Spleen (tissue), 11 donors: ENCODE results near the gene MRAS. TPM values are rescaled to one million over a fixed set of nuclear protein-coding genes. Genes with fewer than 3 reads are reported as not detected.

ENCODE experiments used
- DNase-seq: peaks from one replicate; pipeline ENCODE4 v3.0.0-alpha.2; 2020
- H3K27ac ChIP-seq, 8 donors: fragments of 200-600 bp; sonication (generic) in 7 of 8; 1 replicate in 4 of 8; 2 replicates in 4 of 8; pipeline versions ENCODE4 v1.5.0 to v1.8.0; 2016 to 2021; ENCODE audit warnings: inconsistent platforms in 4 of 8, mild to moderate bottlenecking in 4 of 8, moderate library complexity in 1 of 8
- H3K27me3 ChIP-seq, 7 donors: fragments of 200-600 bp; sonication (generic) in 6 of 7; replicated peaks in 1 of 7; 1 replicate in 4 of 7; 2 replicates in 3 of 7; pipeline versions ENCODE4 v1.5.0 to v1.8.0; 2016 to 2021; ENCODE audit warnings: inconsistent platforms in 3 of 7, mild to moderate bottlenecking in 1 of 7
- H3K36me3 ChIP-seq, 6 donors: fragments of 200-600 bp; sonication (generic) in 5 of 6; 1 replicate in 4 of 6; 2 replicates in 2 of 6; pipeline versions ENCODE4 v1.5.0 to v1.8.0; 2016 to 2021; ENCODE audit warnings: inconsistent platforms in 2 of 6
- H3K4me1 ChIP-seq, 6 donors: fragments of 200-600 bp; sonication (generic) in 5 of 6; 1 replicate in 3 of 6; 2 replicates in 3 of 6; pipeline versions ENCODE4 v1.5.0 to v1.8.0; 2016 to 2021; ENCODE audit warnings: inconsistent platforms in 3 of 6
- H3K4me3 ChIP-seq, 8 donors: fragments of 200-600 bp; sonication (generic) in 7 of 8; 1 replicate in 4 of 8; 2 replicates in 4 of 8; pipeline versions ENCODE4 v1.5.0 to v1.8.0; 2016 to 2021; ENCODE audit warnings: inconsistent platforms in 4 of 8, mild to moderate bottlenecking in 4 of 8, moderate library complexity in 2 of 8
- H3K9me3 ChIP-seq, 8 donors: fragments of 200-600 bp; sonication (generic) in 7 of 8; 1 replicate in 4 of 8; 2 replicates in 4 of 8; pipeline versions ENCODE4 v1.5.0 to v1.8.0; 2016 to 2021; ENCODE audit warnings: inconsistent platforms in 4 of 8
- CTCF ChIP-seq, 11 experiments: fragments of 200-600 bp in 7 of 11; fragments of 450-650 bp in 4 of 11; sonication (generic) in 4 of 11; IDR thresholded peaks in 8 of 11; conservative IDR thresholded peaks in 3 of 11; 1 replicate in 7 of 11; 2 replicates in 4 of 11; pipeline versions ENCODE4 v1.4.0 to v1.8.0; 2016 to 2021; ENCODE audit warnings: antibody characterized with exemption in 11 of 11, inconsistent platforms in 4 of 11, mild to moderate bottlenecking in 1 of 11
- POLR2A ChIP-seq, 3 donors: fragments of 450-650 bp; IDR thresholded peaks; one replicate each; pipeline ENCODE4 v1.5.1; 2017; ENCODE audit warnings: antibody characterized with exemption in 3 of 3, mild to moderate bottlenecking in 1 of 3
- POLR2AphosphoS5 ChIP-seq, 3 donors: sonication (generic); formaldehyde crosslinking; IDR thresholded peaks; one replicate each; pipeline ENCODE4 v1.5.1; 2017; ENCODE audit warnings: antibody characterized with exemption in 3 of 3
- WGBS, 5 donors: extraction: QIAGEN DNeasy Blood & Tissue Kit in 3 of 5; methylation state at CpG; one replicate each; pipeline versions ENCODE4 v1.1.5 to v1.1.7; 2013 to 2018; 5-methylcytosine and 5-hydroxymethylcytosine counted together
- intact Hi-C: fragments of 100-400 bp; cut with DNase I; formaldehyde crosslinking; loops from one replicate; pipeline ENCODE4 v1.15.0; 2023; ENCODE audit warnings: low total_unique reads
- polyA plus RNA-seq, 3 donors: library from polyadenylated mRNA; stranded (reverse); fragments of 200-250 nt; gene quantifications; one replicate each; pipeline ENCODE4 v1.2.1, GENCODE V29; 2013
- total RNA-seq, 7 donors: library from RNA; depleted of rRNA in 3 of 7; stranded (reverse); fragments of >200 nt in 3 of 7; fragmentation: NEBNext Ultra II Directional in 4 of 7; extraction: Animal tissue kit (Norgen Biotek cat#: 25700) in 4 of 7; gene quantifications; one replicate each; pipeline versions ENCODE4 v1.1.0 to v1.2.1, GENCODE V29; 2016 to 2021
- donor health status: healthy with polysubstance abuse.
- donor health status: DM: no; HTN: no; CAD: no; lungs with moderate emphysema.
- donor health status: DM: no; HTN: no; CAD: no.
- donor health status: Bipolar disorder and iron deficiency.
- donor health status: healthy.
- donor health status: DM: no; HTN: no; CAD: no.
- donor health status: DM: yes; HTN: yes; CAD: no.

MRAS gene
- total and polyA plus RNA-seq, 10 donors = 4.1 to 36.7 (median 21.4) TPM

- Histone ChIP-seq H3K36me3 (no peaks in the 10 kb centered on the region), H3K27ac (no peak overlapping the region), H3K4me3 (no peak overlapping the region), H3K9me3 (no peaks in the 10 kb centered on the region), H3K4me1 (peaks cover 0 to 24% (median 4%) of the 10 kb centered on the region in 6 donors), H3K27me3 (peaks cover 0 to 53% (median 0%) of the 10 kb centered on the region in 7 donors)
- DNase-seq = no peak
- intact Hi-C loops = no loop called here
- 81 to 94% (median 89%) methylated on average over 9 of the region's 9 CpGs for WGBS, 5 donors
- no peak for TF ChIP-seq POLR2AphosphoS5 (IDR thresholded peaks at IDR 0.05)
- no peak for TF ChIP-seq POLR2A (IDR thresholded peaks at IDR 0.05)
- no peak for TF ChIP-seq CTCF (IDR thresholded peaks at IDR 0.05 in 8 of 11, conservative IDR thresholded peaks at IDR 0.05 in 3 of 11)
Observed at GRCh38 chr3:138360869-138361525, 12.6 kb downstream of the MRAS start.

GRCh38 chr3:138361561-138361971, 13.2 kb downstream of the MRAS start:
- 81 to 87% (median 84%) methylated on average over 6 to 7 of the region's 7 CpGs for WGBS, 5 donors
- no peak overlapping the region for H3K4me3 ChIP-seq
- DNase-seq = no peak
- TF ChIP-seq CTCF (IDR thresholded peaks at IDR 0.05 in 8 of 11, conservative IDR thresholded peaks at IDR 0.05 in 3 of 11) (no peak), POLR2AphosphoS5 (IDR thresholded peaks at IDR 0.05) (no peak), POLR2A (IDR thresholded peaks at IDR 0.05) (no peak)
- H3K27ac ChIP-seq = no peak overlapping the region
- H3K4me1 ChIP-seq = peaks cover 0 to 30% (median 6%) of the 10 kb centered on the region in 6 donors
- no peaks in the 10 kb centered on the region for H3K9me3 ChIP-seq
- peaks cover 0 to 57% (median 0%) of the 10 kb centered on the region in 7 donors for H3K27me3 ChIP-seq
- H3K36me3 ChIP-seq = no peaks in the 10 kb centered on the region
- intact Hi-C loops = no loop called here

DNA sequence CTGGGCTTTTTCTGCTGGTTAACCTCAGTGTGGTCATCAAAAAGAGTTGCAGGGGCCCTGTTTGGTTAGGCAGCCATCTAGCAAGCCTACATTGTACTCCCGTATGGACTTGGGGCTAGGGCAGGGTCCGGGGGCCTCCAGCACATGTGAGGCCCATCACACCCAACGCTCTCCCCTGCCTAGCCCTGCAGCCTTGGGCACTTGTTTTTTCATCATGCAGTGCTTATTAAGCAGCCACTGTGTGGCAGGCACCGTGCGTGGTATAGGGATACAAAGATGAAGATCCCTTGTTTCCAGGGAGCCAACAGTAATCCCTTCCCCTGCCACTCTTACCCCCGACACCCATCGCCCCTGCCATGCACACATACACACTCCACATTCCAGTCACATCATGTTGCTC, 14.2 kb downstream of the MRAS start:
- WGBS, 5 donors = 91 to 95% (median 92%) methylated on average over 7 of the region's 7 CpGs
- Histone ChIP-seq H3K4me3 (no peak overlapping the region), H3K27me3 (peaks cover 0 to 61% (median 0%) of the 10 kb centered on the region in 7 donors), H3K27ac (no peak overlapping the region), H3K9me3 (no peaks in the 10 kb centered on the region), H3K4me1 (peaks cover 0 to 40% (median 12%) of the 10 kb centered on the region in 6 donors), H3K36me3 (no peaks in the 10 kb centered on the region)
- TF ChIP-seq POLR2A (IDR thresholded peaks at IDR 0.05) (no peak), CTCF (IDR thresholded peaks at IDR 0.05 in 8 of 11, conservative IDR thresholded peaks at IDR 0.05 in 3 of 11) (no peak), POLR2AphosphoS5 (IDR thresholded peaks at IDR 0.05) (no peak)
- intact Hi-C loops = no loop called here
- DNase-seq = no peak

DNA sequence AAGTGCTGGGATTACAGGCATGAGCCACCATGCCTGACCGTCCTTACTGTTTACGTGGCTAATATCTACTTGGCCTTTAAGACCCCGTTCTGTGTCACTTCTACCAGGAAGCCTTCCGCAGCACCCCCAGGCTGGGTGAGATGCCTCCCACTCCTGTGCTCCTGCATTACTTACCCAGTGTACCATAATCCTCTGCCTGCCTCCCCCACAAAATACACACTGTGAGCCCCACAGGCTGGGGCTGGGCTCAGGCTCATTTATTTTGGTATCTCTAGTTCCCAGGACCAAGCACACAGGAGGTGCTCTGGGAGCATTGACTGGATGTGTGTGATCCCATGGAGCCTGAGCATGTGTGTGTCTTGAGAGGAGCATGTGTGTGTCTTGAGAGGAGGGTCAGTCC, 14.9 kb downstream of the MRAS start:
- no peak overlapping the region for H3K27ac ChIP-seq
- 91 to 96% (median 93%) methylated on average over 4 of the region's 4 CpGs for WGBS, 5 donors
- H3K4me3 ChIP-seq = no peak overlapping the region
- TF ChIP-seq CTCF (IDR thresholded peaks at IDR 0.05 in 8 of 11, conservative IDR thresholded peaks at IDR 0.05 in 3 of 11) (no peak), POLR2AphosphoS5 (IDR thresholded peaks at IDR 0.05) (no peak), POLR2A (IDR thresholded peaks at IDR 0.05) (no peak)
- peaks cover 0 to 68% (median 0%) of the 10 kb centered on the region in 7 donors for H3K27me3 ChIP-seq
- intact Hi-C loops = no loop called here
- H3K36me3 ChIP-seq = no peaks in the 10 kb centered on the region
- H3K9me3 ChIP-seq = no peaks in the 10 kb centered on the region
- H3K4me1 ChIP-seq = peaks cover 0 to 47% (median 16%) of the 10 kb centered on the region in 6 donors
- DNase-seq = no peak
